HG03066 (cell line): ENCODE results near the gene AAGAB.
"Not testable (repeated sequence)": the region's sequence is repeated elsewhere in the genome, so short reads cannot be mapped to it uniquely, and the experiment has no call there.

Experiments used
- ATAC-seq: cut with Tn5 transposase; IDR thresholded peaks from one replicate; pipeline ENCODE4 v1.9.1; 2021; ENCODE audit warnings: low read depth; ENCODE audit not compliant: unreplicated experiment

The AAGAB gene

GRCh38 chr15:67154249-67154648 lies 100.2 kb downstream of the AAGAB start:
- no peak for ATAC-seq

DNA sequence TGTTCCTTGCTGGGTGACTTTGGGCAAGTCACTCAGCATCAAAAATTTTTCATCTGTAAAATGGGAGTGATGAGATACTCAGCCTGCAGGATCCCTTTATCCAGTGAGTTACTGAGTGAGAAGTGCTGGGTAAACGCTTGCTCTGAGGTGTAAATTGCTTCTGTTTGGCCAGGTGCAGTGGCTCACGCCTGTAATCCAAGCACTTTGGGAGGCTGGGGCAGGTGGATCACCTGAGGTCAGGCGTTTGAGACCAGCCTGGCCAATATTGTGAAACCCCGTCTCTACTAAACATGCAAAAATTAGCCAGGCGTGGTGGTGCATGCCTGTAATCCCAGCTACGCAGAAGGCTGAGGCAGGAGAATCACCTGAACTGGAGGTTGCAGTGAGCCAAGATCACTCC lies 101.4 kb downstream of the AAGAB start:
- not testable (repeated sequence) for ATAC-seq

DNA sequence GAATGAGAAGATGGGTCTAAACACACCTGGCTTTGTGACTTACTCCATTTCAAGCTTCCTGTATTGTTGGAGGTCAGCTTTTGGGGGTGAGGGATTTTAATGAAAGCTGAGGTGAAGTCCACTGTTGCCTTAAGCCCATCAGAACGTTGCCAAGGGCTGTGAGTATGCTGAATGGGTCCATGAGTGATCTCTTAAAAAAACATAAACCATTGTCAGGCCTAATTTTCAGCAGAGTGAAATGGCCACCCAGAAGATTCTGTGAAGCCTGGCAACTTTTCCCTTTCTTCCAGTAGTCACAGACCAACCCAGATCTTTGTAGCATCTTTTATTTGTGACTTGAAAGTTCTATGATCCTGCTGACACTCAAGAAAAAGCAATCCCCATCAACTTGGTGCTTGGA lies 102.0 kb downstream of the AAGAB start:
- no peak for ATAC-seq
